ENCODE results near the gene ASB5.

- TF ChIP-seq, protein P1, sequence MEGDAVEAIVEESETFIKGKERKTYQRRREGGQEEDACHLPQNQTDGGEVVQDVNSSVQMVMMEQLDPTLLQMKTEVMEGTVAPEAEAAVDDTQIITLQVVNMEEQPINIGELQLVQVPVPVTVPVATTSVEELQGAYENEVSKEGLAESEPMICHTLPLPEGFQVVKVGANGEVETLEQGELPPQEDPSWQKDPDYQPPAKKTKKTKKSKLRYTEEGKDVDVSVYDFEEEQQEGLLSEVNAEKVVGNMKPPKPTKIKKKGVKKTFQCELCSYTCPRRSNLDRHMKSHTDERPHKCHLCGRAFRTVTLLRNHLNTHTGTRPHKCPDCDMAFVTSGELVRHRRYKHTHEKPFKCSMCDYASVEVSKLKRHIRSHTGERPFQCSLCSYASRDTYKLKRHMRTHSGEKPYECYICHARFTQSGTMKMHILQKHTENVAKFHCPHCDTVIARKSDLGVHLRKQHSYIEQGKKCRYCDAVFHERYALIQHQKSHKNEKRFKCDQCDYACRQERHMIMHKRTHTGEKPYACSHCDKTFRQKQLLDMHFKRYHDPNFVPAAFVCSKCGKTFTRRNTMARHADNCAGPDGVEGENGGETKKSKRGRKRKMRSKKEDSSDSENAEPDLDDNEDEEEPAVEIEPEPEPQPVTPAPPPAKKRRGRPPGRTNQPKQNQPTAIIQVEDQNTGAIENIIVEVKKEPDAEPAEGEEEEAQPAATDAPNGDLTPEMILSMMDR (IDR thresholded peaks at IDR 0.05) = no peak
- no peak for TF ChIP-seq POLR2A (IDR thresholded peaks at IDR 0.05)
These were observed 23.9 kb upstream of the ASB5 start for GRCh38 chr4:176292920-176293319.
